T-helper 1 cell treated with Interleukin-12 subunit alpha and Interleukin-12 subunit beta and Interleukin-4 antibody, amounts not matched to agents 30 ng/mL and 1 ng/mL, for 36 hours (primary cell): Measurements from ENCODE around the gene TNNC2. TPM values are rescaled to one million over a fixed set of nuclear protein-coding genes. Genes with fewer than 3 reads are reported as not detected.

Experiments used
- intact Hi-C: fragments of 100-400 bp; cut with micrococcal nuclease; formaldehyde crosslinking; loops from one replicate; pipeline ENCODE4 v1.15.1; 2024
- total RNA-seq: library from RNA; stranded (reverse); gene quantifications from 2 replicates; pipeline ENCODE4 v1.2.3, GENCODE V29; 2022

Gene TNNC2
- total RNA-seq, 1 donor from 2014 or later, result not detected

DNA sequence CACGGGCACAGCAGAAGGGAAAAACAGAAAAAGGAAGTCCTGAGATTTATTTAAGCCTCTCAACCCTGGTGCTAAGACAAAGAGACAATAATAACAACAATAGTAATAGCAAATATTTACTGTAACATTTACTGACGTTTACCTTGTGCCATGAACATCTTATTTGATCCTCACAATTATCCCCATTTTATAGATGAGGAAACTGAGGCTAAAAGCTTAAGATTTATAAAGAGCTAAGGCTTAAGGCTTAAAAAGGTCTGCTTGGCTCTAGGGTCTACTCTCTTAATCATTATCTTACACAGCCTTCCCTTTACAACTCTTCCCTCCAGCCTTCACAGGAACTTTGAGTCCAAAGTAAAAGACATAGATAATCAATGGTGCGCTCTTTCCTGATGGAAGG lies 38.8 kb downstream of the TNNC2 start:
- intact Hi-C loops, result no loop called here

DNA sequence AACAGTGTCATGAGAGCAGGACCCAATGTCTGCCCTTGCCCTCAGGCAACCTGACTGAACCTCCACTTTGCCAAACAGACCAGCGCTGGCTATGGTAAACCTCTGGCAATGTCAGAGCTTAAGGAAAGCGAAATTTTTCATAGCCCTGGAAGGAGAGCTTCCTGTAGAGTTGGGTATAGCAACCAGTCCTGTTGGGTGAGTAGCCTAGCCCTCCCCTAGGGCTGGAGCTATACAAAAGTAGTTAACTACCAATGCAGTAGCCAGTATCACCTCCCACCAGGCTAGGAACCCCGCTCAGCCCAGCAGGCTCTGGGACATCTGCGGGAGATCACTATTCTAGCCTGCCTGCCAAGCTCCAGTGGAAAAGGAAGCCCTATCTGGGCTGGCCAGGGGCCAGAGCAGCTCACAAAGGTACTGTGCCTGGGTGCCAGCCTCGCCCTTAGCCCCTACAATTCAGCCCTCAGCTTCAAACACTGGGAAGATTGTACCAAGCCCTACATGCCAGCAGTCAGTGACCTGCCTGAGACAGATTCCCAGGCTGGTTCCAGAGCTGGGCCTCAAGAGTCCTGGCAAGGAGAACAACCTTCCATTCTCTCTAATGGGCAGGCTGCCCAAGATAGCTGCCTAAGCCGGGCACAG lies 43.3 kb downstream of the TNNC2 start:
- intact Hi-C loops, result no loop called here

DNA sequence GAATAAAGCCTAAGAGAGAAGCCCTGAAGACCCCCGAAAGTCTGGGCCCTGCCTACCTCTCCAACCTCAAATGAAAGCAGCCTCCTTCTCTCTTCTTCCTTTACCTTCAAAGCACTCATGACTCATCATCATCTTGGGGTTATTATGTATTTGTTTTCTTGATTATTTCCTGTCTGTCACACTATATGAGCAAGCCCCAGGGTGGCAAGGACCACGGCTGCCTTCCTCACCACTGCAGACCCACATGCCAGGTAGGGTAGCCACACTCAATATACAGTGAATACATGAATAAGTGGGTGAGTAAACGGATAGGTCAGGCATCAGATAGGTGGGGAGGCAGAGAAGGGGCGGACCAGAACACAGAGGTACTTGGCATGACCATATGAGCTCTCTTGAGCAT lies 44.2 kb downstream of the TNNC2 start:
- intact Hi-C loops, result no loop called here

DNA sequence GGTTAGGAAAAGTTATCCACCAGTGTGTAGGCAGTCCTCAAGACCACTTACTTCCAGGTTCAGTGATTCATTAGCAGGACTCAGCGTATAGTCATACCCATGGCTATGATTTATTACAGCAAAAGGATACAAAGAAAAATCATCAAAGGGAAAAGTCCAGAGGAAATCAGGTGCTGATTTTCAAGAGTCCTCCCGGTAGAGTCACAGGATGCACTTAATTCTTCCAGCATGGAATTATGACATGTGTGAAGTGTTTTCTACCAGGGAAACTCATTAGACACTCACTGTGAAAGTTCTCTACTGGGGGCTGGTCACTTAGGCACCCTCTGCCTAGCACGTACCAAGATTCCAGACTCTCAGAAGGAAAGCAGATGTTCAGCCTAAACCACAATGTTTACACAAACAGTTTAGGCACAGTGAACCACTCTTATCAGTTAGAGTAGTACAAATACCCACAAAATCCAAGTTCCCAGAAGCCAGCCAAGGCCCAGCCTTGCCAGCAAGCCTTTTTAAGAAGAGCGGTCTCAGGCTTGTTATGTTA lies 45.7 kb downstream of the TNNC2 start:
- intact Hi-C loops, result no loop called here

DNA sequence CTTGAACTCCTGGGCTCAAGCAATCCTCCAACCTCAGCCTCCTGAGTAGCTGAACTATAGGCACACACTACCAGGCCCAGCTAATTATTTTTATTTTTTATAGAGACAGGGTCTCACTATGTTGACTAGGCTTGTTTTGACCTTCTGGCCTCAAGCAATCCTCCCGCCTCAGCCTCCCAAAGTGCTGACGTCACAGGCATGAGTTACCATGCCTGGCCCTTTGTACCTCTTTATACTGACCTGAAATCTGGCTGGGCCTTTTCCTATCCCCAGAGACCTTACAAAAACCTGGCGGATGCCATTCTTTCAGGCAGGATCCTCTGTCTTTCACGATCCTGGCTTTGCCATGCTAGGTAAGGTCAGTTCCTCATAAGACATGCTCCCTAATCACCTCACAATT lies 47.0 kb downstream of the TNNC2 start:
- intact Hi-C loops, result no loop called here

DNA sequence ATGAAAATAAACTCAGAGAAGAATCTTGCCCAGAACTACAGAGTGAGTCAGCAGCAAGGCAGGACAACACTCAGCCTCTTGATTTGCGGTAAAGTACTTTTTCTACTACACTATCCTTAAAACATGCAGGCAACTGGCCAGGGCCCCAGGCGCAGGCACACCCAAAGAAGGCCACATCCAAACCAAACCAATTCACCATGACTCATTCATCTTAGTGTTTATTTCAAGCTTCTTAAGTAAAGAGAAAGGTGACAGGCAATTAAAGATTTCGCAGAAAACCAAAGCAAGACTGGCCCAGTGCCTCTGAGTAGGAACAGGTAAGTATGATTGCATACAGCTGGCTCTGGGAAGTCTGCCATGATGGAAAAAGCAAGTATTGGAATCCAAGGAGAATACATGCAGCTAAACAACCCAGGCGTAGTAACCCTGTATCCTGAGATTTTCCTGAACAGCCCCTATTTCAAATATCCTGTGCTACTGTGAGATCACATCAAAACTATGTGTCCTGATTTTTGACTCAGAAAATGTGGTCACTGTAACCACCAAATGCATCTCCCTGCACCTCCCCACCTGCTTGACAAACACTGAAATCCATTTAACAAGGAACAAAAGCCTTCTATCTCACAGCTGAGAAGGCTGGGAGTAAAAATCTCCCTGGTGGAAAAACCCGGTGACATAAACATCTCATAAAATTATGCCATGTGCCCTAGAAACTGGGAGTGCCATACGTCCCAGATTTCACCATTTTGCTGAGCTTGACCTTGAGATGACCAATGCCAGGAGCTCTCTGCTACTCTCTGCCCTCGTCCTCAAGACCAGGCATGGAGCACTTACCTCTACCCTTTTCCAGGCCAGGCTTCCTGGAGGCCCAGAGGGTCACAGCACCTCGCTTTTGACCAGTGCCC lies 47.8 kb downstream of the TNNC2 start:
- intact Hi-C loops, result no loop called here

DNA sequence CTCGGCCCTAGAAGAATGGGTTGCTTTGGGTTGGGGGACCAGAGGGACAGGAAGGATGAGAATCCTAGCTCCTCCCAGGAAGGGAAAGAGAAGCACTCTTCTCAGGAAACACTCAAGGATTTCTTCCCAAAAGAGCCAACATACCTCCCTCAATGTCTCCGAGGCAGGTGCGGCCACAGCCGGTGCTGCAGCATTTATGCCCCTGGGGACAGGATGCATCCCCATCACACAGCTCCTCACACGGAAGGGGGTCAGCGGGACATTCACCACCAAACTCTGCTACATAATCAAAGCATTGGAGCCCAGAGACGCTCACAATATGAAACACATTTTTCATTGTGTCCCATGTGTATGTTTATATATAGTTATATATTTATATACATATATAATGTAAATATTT lies 50.2 kb downstream of the TNNC2 start:
- intact Hi-C loops, result no loop called here

DNA sequence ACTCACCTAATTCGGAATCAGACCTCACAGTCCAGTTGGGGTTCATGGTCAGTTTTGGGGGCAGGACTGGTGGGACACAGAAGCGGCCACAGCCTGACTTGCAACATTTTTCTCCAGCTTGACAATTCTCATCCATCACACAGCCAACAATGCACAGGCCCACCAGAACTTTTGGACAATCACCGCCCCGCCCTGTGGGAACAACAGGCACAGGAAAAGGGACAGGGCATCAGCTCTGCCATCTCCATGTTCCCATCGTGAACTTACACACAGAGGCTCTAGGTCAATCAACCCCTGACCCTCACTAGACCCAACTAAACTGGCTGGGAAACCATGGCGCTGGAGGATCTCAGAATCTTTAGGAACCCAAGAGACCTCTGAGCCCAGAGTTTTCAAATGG lies 51.7 kb downstream of the TNNC2 start:
- intact Hi-C loops, result no loop called here

DNA sequence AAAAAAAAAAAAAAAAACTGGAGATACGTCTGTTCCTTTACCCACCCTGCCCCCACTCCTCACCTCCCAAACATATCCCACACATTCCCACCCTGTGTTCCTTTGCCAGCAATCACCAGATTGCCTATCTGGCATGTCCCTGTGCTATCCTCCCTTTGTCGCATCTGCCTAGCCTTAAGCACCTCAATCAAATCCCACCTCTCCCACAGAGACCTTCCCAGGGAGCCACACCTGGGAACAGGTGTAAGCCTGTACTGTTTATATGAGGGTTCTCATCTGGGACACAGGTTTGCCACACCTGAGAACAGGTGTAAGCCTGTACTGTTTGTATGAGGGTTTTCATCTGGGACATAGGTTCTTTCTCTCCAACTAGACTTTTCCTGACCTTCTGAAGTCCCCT lies 52.2 kb downstream of the TNNC2 start:
- intact Hi-C loops, result no loop called here

Other genes starting within 250 kb of the TNNC2 start
- gene WFDC8, start 248.0 kb downstream of the TNNC2 start, total RNA-seq, result not detected in 2 replicates
- gene WFDC10A, start 197.6 kb downstream of the TNNC2 start, total RNA-seq, result not detected in 2 replicates
- gene WFDC9, start 196.0 kb downstream of the TNNC2 start, total RNA-seq, result not detected in 2 replicates
- gene WFDC11, start 157.1 kb downstream of the TNNC2 start, total RNA-seq, result not detected in 2 replicates
- not detected in 2 replicates for gene WFDC13, start 125.3 kb downstream of the TNNC2 start, total RNA-seq
- gene WFDC10B, start 122.3 kb downstream of the TNNC2 start, total RNA-seq, result not detected in 2 replicates
- not detected in 2 replicates for gene SPINT4, start 105.0 kb downstream of the TNNC2 start, total RNA-seq
- not detected in 2 replicates for gene WFDC3, start 35.4 kb downstream of the TNNC2 start, total RNA-seq
- 32.2 and 33.6 TPM in 2 replicates for gene DNTTIP1, start 35.4 kb downstream of the TNNC2 start, total RNA-seq
- 132 and 140 TPM in 2 replicates for gene UBE2C, start 14.7 kb downstream of the TNNC2 start, total RNA-seq
- gene SNX21, start 6.5 kb upstream of the TNNC2 start, total RNA-seq, result 0.24 and 0.59 TPM in 2 replicates
- 33.9 TPM in 2 replicates for gene ACOT8, start 30.1 kb upstream of the TNNC2 start, total RNA-seq
- gene ZSWIM3, start 30.3 kb upstream of the TNNC2 start, total RNA-seq, result 6.4 and 7.4 TPM in 2 replicates
- 6.1 and 6.6 TPM in 2 replicates for gene ZSWIM1, start 53.9 kb upstream of the TNNC2 start, total RNA-seq
- gene SPATA25, start 60.3 kb upstream of the TNNC2 start, total RNA-seq, result 0.49 and 0.76 TPM in 2 replicates
- 1.5 TPM in 2 replicates for gene NEURL2, start 63.9 kb upstream of the TNNC2 start, total RNA-seq
- 71.3 and 72.3 TPM in 2 replicates for gene CTSA, start 64.0 kb upstream of the TNNC2 start, total RNA-seq
- gene PLTP, start 84.8 kb upstream of the TNNC2 start, total RNA-seq, result 0.49 and 0.88 TPM in 2 replicates
- gene PCIF1, start 107.4 kb upstream of the TNNC2 start, total RNA-seq, result 42.8 and 42.9 TPM in 2 replicates
- gene ZNF335, start 144.9 kb upstream of the TNNC2 start, total RNA-seq, result 42.0 and 43.3 TPM in 2 replicates
- 1.5 and 1.7 TPM in 2 replicates for gene MMP9, start 181.6 kb upstream of the TNNC2 start, total RNA-seq
- gene SLC12A5, start 201.9 kb upstream of the TNNC2 start, total RNA-seq, result 0.49 and 0.88 TPM in 2 replicates